HG03045 (cell line): ENCODE measurements around the gene PKP4.
"Not testable (repeated sequence)": the region's sequence is repeated elsewhere in the genome, so short reads cannot be mapped to it uniquely, and the experiment has no call there.

ENCODE experiments used
- ATAC-seq: cut with Tn5 transposase; IDR thresholded peaks from one replicate; pipeline ENCODE4 v1.9.1; 2021; ENCODE audit warnings: mild to moderate bottlenecking, moderate library complexity; ENCODE audit not compliant: unreplicated experiment

PKP4 gene, protein sequence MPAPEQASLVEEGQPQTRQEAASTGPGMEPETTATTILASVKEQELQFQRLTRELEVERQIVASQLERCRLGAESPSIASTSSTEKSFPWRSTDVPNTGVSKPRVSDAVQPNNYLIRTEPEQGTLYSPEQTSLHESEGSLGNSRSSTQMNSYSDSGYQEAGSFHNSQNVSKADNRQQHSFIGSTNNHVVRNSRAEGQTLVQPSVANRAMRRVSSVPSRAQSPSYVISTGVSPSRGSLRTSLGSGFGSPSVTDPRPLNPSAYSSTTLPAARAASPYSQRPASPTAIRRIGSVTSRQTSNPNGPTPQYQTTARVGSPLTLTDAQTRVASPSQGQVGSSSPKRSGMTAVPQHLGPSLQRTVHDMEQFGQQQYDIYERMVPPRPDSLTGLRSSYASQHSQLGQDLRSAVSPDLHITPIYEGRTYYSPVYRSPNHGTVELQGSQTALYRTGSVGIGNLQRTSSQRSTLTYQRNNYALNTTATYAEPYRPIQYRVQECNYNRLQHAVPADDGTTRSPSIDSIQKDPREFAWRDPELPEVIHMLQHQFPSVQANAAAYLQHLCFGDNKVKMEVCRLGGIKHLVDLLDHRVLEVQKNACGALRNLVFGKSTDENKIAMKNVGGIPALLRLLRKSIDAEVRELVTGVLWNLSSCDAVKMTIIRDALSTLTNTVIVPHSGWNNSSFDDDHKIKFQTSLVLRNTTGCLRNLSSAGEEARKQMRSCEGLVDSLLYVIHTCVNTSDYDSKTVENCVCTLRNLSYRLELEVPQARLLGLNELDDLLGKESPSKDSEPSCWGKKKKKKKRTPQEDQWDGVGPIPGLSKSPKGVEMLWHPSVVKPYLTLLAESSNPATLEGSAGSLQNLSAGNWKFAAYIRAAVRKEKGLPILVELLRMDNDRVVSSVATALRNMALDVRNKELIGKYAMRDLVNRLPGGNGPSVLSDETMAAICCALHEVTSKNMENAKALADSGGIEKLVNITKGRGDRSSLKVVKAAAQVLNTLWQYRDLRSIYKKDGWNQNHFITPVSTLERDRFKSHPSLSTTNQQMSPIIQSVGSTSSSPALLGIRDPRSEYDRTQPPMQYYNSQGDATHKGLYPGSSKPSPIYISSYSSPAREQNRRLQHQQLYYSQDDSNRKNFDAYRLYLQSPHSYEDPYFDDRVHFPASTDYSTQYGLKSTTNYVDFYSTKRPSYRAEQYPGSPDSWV

DNA sequence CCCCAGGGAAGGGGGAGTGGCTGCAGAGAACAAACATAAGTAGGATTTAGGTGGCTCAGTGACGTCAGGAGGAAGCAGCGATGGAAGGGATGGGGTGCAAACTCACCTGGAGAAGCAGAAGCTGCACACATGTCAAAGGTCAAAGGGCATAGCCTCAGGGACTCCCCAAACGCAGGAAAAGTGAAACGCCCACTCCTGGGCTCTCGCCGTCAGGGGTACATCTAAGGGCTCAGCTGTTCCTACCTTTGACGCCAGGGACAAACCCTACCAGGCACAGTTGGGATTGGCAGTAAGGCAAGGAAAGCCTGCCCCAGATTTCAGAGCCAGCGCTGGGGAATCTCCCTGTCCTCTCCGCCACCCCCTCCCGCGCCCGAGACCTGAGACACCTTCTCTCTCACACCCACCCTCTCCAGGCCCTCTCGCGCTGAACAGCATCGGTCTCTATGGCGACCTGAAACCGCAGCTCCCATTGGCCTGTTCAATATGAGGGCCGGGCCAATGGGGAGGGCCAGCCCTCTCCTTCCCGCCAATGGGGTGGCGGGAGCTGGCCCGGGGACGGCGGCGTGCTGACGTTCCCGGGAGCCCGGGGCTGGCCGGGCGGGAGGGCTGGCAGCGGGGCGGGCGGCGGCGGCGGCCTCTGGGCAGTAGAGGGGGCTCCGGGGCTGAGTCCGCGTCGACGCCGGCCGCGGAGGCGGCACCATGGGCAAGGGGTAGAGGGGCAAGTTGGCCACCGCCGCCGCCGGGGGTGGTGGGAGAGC, at the start of gene PKP4, which contains the start of gene CCDC148:
Gene PKP4 (plus strand): TSS at position 644 of the 758 bp plus-strand sequence. CDS start 76,233 bp downstream, outside the sequence.
Gene CCDC148 (minus strand): TSS at position 445 of the 758 bp plus-strand sequence. CDS start 314 bp downstream, at position 131.
- ATAC-seq: peak; percentile 96

DNA sequence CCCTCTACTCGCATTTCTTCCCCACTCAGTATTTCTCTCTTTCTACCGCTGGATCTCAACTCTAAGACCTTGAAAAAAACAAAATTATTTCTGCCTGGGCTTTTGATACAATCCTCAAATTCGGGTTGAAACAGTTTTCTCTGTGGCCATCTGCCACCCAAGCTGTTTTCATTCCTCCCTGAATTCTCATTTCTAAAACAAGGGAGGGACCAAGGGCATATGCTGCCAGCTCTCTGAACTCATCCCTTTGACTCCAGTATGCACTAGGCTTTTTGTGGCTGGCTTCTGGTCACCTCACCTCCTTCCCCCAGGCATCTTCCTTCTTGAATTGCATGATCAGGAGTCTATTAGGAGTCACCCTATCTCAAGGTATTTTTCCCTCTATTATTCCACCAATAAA, 49.7 kb upstream of the PKP4 start:
- no peak for ATAC-seq

DNA sequence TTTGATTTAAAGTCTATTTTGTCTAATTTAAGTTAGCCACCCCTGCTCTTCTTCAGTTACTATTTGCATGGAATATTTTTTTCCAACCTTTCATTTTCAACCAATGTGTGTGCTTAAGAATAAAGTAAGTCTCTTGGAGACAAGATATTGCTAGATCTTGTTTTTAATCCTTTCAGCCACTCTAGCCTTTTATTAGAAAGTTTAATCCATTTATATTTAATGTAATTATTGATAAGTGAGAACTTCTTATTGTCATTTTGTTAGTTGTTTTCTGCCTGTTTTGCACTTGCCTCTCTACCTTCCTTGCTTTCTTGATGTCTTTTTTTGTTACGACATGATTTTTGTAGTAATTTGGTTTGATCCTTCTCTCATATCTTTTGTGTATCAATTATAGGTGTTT, 46.6 kb upstream of the PKP4 start:
- no peak for ATAC-seq

DNA sequence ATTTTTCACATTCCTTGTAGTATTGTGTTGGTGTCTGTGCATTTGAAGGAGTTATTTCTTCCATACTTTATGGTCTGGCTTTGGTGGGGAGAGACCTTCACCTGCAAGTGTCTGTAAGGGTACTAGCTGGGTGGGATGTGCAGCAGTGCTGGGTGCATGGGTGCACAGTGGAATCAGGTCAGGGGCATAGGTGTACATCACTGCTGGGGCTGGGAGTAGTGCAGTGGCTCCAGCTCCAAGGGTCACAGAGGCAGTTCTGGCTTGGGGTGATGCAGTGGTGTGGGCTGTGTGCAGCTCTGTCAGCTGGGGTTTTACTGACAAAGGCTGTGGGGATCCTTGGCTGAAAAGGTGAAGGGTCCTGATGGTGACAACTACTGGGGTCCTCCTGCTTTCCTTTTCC, 45.0 kb upstream of the PKP4 start:
- no peak for ATAC-seq

DNA sequence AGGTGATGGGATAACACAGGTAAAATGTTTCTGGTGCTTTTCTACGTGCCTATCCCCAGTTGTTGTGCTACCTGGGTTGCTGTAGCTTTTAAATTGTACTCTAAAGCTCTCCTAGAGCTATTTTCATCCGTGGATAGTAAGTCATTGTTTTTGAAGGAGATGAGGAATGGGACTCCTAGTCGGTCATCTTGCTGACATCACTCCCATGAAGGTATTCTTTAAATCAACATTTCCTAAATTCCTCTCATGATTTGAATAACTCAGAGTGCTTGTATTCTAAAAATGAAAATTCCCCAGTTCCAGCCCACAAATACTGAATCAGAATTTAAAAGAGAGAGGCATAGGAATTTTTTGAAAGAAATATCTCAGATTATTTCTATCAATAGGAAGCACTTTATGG, 44.5 kb upstream of the PKP4 start:
- no peak for ATAC-seq

DNA sequence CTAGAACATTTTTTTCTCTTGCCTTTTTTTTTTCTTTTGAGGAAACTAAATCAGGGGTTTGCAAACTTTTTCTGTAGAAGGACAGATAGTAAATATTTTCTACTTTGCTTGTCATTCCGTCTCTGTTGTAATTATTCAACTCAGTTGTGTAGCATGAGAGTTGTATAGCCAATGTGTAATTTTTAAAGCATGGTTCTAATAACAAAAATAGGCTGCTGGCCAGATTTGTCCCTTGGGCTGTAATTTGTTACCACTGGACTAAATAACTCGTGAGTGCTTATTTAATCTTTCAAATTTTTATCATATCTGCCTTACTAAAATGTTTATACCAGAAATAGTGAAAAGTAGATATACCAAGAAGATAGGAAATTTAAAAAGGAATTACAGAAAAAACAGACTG, 43.2 kb upstream of the PKP4 start:
- ATAC-seq: no peak

DNA sequence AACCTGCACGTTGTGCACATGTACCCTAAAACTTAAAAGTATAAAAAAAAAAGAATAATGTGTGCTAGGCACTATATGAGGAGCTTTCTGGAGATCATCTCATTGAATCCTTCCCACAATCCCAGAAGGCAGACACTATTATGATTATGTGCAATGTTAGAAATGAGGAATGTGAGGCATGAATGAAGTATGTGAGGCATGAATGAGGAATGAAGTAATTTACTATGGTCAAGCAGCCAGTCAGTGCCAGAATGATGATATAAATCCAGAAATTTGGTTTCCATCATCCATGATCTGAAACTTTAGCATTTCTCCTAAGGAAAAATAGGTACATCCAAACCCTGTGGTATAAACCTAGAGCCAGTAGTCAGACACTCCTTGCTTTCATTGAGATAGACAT, 42.2 kb upstream of the PKP4 start:
- no peak for ATAC-seq

DNA sequence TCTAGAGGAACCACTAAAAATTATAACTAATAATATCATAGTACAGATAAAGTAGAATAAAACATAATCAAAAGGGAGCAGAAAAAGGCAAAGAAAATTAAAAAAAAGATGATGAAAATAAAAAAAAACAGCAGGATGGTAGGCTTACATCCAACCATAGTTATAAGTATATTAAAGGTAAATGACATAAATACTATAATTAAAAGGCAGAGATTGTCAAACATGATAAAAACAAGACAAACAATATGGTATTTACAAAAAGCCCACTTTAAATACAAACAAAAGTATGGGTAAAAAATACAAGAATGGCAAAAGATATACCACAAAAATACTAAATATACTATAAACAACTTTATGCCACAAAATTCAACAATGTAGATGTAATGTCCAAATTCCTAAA, 24.6 kb upstream of the PKP4 start:
- no peak for ATAC-seq

DNA sequence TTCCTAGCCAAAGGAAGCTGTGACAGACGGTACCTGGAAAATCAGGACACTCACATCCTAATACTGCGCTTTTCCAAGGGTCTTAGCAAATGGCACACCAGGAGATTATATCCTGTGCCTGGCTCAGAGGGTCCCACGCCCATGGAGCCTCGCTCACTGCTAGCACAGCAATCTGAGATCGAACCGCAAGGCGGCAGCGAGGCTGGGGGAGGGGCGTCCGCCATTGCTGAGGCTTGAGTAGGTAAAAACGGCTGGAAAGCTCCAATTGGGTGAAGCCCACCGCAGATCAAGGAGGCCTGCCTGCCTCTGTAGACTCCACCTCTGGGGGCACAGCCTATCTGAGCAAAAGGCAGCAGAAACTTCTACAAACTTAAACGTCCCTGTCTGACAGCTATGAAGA, 23.0 kb upstream of the PKP4 start:
- not testable (repeated sequence) for ATAC-seq

DNA sequence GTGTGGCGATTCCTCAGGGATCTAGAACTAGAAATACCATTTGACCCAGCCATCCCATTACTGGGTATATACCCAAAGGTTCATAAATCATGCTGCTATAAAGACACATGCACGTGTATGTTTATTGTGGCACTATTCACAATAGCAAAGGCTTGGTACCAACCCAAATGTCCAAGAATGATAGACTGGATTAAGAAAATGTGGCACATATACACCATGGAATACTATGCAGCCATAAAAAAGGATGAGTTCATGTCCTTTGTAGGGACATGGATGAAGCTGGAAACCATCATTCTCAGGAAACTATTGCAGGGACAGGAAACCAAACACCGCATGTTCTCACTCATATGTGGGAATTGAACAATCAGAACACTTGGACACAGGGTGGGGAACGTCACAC, 17.7 kb upstream of the PKP4 start:
- not testable (repeated sequence) for ATAC-seq

DNA sequence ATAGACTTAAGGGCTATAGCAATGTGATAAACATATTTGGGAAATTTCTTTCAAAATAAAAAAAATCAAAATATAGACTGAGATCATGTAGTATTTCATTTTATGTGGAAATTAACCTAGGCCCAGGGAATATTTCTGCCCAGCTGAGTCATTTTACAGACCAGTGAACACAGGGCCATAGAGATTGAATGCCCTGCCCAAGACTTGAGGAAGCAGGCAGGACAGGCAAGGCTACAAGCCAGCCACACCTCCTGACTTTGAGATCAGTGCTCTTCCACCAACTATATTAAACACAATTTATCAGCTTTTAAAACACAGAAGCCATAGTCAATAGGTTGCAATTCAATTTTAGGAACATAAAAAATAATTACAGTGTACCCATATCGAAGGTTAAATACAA, 13.1 kb upstream of the PKP4 start:
- ATAC-seq: no peak

DNA sequence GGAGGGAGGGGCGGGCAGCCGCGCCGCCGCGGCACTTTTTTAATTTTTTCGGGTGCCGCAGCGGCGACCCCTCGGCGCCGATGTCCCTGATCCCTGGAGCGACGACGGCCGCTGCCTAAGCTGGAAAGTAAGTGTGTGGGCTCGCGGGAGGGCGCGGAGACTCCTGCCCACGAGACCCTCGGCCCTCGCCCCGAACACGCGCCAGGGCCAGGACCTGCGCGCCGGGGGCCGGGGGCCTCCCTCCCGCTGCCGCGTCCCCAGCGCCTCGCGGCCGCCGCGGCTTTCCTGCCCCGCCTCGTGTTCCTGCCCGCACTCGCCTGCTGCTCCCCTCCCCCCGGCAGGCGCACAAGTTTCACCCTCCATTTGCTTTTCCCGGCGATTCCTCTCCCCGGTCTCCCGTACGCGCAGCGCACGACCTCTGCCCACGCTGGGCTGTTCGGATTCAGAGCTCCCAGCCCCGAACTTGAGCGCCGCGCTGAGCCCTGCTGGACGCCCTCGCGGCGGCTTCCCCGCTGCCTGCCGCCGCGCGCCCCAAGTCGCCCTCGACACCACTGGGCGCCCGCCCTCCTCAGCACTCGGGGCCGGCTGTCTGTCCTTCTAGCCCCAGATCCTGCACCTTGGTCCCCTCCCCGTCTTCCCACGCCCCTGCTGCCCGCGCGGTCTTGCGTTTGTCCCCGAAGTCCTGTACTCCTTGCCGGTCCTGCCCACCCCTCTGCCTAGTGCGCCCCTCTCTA, 507 bp downstream of the PKP4 start:
- peak; percentile 37 for ATAC-seq

DNA sequence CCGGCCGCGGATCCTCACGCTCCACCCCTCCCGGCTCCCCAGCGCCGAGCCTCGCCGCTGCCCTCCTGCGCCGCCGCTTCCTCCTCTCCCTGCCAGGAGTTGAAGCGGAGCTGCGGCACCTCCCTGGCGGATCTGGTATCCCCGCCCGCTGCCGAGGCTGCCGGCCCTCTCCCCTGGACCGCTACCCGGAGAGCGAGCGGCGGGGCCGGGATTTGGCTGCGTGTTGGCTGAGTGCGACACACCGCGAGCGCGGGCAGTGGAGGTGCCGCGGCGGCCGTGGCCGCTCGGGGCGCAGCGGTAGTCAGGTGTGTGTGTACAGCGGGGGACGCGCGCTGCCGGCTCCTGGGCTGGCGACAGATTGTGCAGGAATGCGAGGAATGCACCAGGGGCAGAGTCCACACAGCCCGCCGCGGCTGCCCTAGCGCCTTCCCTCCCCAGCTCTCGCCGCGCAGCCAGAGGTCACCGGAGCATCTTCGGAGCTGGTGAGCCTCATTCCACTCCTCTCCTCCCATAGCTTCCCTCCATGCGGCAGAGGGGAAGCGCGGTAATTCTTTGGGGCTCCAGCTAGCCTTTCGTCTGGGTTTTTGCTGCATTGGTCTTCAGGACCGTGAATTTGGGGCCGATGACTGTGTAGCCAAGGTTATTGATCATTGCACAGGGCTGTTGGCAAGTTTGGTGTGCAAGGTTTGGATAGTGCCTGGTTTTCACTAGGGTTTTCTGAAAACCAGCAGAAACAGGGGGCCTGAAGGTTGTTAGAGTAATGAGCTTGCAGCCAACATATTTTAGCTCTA, 1.3 kb downstream of the PKP4 start:
- peak; percentile 51 for ATAC-seq

DNA sequence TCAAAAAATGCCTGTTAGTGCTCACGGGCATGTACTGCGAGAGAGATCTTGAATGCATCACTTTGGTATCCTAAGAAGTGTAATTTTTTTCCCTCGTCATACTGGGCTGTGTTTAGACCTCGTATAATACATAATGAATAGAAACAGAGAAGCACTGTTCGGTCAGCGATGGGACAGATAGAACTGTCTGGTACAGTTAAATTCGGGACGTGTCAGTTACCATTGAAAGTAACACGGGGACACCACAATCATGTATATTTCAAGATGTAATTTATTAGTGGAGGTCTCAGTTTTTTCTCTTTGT, 1.8 kb downstream of the PKP4 start:
- ATAC-seq: no peak

DNA sequence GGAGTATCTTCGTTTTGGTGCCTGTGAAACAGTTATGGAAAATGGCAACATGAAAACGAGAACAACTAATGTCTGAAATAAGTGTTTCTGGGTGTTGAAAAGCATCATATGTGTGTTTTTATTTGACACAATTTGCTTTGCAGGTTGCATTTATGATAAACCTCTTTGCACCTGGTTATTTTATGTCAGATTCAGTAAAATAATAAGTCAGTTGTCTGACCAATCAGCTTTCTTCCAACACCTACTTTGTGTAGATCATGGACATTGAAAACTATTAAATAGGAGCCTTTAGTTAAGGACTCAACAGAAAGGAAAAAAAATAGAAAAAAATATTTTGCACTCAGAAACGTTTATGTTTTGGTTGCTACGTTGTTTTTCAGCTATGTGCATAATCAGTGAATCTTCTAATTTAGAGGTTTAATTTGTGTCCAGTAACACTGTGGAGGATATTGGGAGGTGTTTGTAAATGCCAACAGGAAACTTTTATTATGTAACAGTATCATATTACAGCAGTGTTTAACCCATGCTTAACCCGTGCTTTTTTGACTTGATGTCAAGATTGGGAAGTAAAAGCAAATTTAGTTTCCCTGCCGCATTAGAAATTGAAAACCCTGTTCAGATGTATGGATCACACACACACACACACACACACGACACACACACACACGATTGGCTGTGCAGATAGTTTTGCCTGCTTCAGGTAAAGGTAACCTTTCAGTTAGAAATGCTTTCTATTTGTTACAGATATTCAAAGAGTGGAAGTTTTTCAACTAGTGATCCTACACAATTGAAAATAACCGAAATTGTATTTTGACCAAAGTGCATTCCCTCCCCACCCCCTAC, 2.6 kb downstream of the PKP4 start:
- no peak for ATAC-seq

DNA sequence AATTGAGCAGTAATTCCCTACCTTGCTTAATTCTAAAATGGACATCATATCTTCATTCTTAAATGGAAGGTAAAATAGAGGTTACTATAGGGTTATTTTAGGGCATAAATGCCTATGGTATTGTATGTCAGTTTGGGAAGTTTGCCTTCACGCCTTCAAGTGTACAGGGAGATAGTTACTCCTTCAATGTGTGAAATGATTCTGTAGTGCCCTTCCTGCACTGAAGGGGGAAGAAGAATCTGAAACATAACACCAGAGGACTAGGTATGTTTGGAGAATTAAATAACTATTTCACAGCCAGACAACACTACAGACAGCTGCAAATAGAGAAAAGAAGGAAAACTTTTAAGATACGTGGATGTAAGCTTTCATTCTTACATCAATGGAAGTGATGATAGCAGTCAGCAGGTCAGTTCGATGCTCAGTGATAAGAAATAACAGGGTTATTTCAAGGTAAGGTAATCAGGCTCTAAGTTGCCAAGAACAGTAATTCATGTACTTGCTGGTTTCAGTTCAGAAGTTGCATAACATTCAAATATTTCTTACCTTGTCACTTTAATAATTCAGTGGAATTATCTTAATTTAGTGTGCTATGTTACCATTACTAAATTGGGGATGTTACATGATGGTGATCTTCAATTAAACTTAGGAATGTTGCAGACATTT, 4.0 kb downstream of the PKP4 start:
- no peak for ATAC-seq

DNA sequence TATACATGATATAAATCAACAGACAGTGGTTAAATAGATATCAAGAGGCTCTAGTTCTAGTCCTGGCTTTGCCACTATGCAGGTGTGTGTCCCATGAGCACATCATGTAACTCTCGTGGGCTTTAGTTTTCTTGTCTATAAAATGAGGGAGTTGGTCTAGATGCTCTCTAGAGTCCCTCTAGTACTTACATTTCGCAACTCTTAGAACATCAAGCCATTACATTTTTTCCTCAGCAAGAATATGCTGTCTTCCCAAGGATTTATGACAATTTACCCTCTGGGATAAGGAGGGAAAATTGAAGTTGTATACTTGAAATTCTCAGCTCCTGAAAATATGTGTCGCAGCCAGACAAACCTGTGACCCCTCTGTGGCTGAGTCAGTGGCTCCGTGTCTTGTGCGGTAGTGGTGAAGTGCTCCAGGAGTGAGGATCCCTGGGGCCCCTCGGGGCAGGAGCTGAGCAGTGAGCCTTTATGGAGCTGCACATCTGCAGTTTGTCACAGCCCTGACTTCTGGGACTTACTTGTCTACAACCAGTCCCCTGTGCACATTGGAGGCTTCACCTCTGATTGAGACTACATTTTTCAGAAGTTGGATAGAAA, 6.8 kb downstream of the PKP4 start:
- ATAC-seq: no peak
